Retinal pigment epithelial cell (primary cell): ENCODE results near the gene SUPT7L.

Experiments used
- DNase-seq: peaks from one replicate; pipeline ENCODE4 v3.0.0-alpha.2; 2010; ENCODE audit warnings: low read depth
- H3K4me3 ChIP-seq: 2 replicates; pipeline ENCODE4 v1.5.1; 2011; ENCODE audit warnings: mild to moderate bottlenecking, low read length, control low read depth, moderate library complexity
- TF ChIP-seq, protein P1 (sequence below): conservative IDR thresholded peaks from 2 replicates; pipeline ENCODE4 v1.5.1; 2011; ENCODE audit warnings: low read depth, low read length, control low read depth, inconsistent platforms

SUPT7L gene

GRCh38 chr2:27709326-27709725 lies 45.9 kb upstream of the SUPT7L start:
- no peak overlapping the region for H3K4me3 ChIP-seq
- DNase-seq: no peak
- TF ChIP-seq, protein P1, sequence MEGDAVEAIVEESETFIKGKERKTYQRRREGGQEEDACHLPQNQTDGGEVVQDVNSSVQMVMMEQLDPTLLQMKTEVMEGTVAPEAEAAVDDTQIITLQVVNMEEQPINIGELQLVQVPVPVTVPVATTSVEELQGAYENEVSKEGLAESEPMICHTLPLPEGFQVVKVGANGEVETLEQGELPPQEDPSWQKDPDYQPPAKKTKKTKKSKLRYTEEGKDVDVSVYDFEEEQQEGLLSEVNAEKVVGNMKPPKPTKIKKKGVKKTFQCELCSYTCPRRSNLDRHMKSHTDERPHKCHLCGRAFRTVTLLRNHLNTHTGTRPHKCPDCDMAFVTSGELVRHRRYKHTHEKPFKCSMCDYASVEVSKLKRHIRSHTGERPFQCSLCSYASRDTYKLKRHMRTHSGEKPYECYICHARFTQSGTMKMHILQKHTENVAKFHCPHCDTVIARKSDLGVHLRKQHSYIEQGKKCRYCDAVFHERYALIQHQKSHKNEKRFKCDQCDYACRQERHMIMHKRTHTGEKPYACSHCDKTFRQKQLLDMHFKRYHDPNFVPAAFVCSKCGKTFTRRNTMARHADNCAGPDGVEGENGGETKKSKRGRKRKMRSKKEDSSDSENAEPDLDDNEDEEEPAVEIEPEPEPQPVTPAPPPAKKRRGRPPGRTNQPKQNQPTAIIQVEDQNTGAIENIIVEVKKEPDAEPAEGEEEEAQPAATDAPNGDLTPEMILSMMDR: no peak

DNA sequence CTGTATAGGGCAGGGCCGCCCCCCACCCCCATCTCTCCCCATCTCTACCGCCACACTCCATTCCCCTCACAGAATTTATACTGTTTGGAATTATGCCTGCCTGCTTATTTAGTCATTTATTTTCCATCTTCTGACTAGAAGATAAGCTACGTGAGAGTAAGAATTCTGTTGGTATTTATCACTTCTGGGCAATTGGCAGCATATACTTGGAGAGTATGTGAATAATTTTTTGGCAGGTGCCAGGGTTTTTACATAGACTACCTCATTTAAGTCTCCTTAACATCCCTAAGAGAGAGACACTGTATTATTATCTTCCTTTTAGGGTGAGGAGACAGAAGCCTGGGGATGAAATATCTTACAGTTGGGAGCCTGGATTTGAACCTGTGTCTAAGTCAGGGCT lies 45.3 kb upstream of the SUPT7L start:
- TF ChIP-seq, protein P1: no peak
- DNase-seq: no peak
- H3K4me3 ChIP-seq: no peak overlapping the region

DNA sequence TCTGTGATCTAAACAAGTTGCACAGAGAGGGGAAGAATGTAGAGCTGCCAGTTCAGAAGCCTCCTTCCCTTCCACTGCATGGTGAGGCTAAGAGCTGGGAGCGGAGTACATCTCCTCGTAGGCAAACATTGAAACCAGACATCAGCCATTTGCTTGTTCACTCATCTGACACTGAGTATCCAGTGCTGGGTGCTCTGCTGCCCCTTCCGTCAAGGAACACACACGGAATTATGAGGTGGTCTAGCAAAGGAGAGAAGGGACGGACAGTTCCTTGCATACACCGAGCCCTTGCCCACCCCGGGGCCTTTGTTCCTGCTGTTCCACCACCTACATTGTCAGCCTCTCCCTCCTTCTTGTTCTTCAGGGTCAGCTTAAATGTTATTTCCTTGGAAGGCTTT lies 44.8 kb upstream of the SUPT7L start:
- no peak overlapping the region for H3K4me3 ChIP-seq
- TF ChIP-seq, protein P1: no peak

DNA sequence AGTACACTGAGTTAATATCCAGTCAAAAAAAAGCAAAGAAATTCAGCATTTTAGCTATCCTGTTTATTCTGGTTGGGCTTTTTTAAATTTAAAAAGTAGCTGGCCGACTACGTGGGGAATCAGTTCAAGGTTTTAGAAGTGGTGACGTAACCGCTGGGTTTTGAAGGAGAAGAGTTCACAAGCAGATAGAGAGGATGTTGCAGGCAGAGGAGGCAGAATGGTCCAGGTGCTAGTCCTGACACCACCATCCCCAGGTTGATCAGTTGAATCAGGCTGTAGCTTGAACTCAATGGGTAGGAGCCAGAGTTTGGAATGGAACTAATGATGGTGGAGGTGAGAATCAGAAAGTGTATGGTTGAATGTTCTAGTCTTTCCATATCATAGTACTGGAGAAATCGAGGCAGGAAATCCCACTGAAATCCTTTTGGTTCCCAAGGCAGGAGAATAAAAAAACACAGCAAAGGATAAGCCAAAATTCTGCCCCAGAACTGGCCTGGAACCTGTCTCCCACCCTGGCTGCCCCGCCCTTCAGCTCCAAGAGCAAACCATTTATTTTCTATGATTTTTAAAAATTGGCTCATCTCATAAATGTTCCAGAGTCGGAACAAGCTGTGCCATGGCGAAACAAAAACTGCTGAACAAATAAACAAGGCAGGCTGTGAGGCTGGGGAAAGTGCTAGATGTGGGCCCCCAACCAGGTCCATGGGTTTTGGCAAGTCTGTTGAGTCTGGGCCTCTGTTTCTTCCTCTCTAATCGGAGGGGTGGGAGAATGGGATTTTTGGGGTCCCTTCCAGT lies 44.2 kb upstream of the SUPT7L start:
- DNase-seq: no peak
- no peak overlapping the region for H3K4me3 ChIP-seq
- TF ChIP-seq, protein P1: no peak

More for the DNA sequence above, 44.8 kb upstream of the SUPT7L start:
- no peak for DNase-seq

GRCh38 chr2:27705851-27706622 lies 42.6 kb upstream of the SUPT7L start:
- no peak overlapping the region for H3K4me3 ChIP-seq
- DNase-seq: peak; percentile 79
- TF ChIP-seq, protein P1: peak; percentile 2

DNA sequence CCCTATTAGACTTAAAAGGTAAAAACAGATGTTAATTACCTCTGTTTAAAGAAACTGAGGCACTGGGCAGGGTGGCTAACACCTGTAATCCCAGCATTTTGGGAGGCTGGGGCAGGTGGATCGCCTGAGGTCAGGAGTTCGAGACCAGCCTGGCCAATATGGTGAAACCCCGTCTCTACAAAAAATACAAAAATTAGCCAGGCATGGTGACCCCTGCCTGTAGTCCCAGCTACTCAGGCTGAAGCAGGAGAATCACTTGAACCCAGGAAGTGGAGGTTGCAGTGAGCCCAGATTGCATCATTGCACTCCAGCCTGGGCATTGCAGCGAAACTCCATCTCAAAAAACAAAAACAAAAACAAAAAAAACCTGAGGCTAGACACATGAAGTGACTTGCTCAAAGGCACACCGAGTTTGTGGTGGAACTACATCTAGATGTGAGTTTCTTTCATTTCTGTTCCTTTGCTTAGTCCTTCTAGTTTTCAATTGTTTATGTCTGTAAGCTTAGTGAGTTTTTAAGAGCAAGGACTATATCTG lies 41.0 kb upstream of the SUPT7L start:
- TF ChIP-seq, protein P1: no peak
- DNase-seq: no peak

More for the DNA sequence above, 41.0 kb upstream of the SUPT7L start:
- no peak overlapping the region for H3K4me3 ChIP-seq
